Measurements from ENCODE around the gene ZFY. TPM values are rescaled to one million over a fixed set of nuclear protein-coding genes. Genes with fewer than 3 reads are reported as not detected.

ZFY gene
- total and polyA plus RNA-seq, 2 of the 13 experiments (the other 11 are each of a cell fraction or from before 2014, with no cell fraction given) = 3.3 to 17.1 TPM

GRCh38 chrY:2935716-2936435, 695 bp downstream of the ZFY start (continued):
- TF ChIP-seq KDM2A (CRISPR knock-in tag; IDR thresholded peaks at IDR 0.05; ENCODE audit: borderline replicate concordance, low read depth) (0 out of 2 replicates have a peak, but pooled peaks have one; percentile 73), FOXP4 (CRISPR knock-in tag; IDR thresholded peaks at IDR 0.05) (peak; percentile 30; the same call in 1 of the 2 replicates), HMGXB4 (CRISPR knock-in tag; IDR thresholded peaks at IDR 0.05; ENCODE audit: borderline replicate concordance in 1 of 2, low read depth in 1 of 2) (peak in 1 of 2 experiments; percentile 89; a peak in 2 of 4 replicates), GMEB2 (CRISPR knock-in tag; IDR thresholded peaks at IDR 0.05; ENCODE audit: low read depth) (peak; percentile 84), HNF4A (CRISPR knock-in tag; IDR thresholded peaks at IDR 0.05) (no peak), CEBPG (CRISPR knock-in tag; IDR thresholded peaks at IDR 0.05) (peak; percentile 48), IKZF4 (CRISPR knock-in tag; IDR thresholded peaks at IDR 0.05; ENCODE audit: borderline replicate concordance, low read depth, not compliant biosample characterization) (no peak), TOE1 (CRISPR knock-in tag; IDR thresholded peaks at IDR 0.05) (peak; percentile 40; the same call in 1 of the 2 replicates), ATF2 (CRISPR knock-in tag; IDR thresholded peaks at IDR 0.05) (peak; percentile 49; the same call in 1 of the 2 replicates), ZBTB38 (CRISPR knock-in tag; IDR thresholded peaks at IDR 0.05) (no peak), ZFY (CRISPR knock-in tag; IDR thresholded peaks at IDR 0.05) (peak; percentile 79), HOXA3 (CRISPR knock-in tag; IDR thresholded peaks at IDR 0.05) (peak; percentile 92), STAG1 (CRISPR knock-in tag; IDR thresholded peaks at IDR 0.05) (peak; percentile 53), ZNF335 (CRISPR knock-in tag; IDR thresholded peaks at IDR 0.05) (peak; percentile 29; the same call in 1 of the 2 replicates), FOXA3 (CRISPR knock-in tag; IDR thresholded peaks at IDR 0.05) (peak; percentile 58), DRAP1 (CRISPR knock-in tag; IDR thresholded peaks at IDR 0.05) (peak; percentile 44; the same call in 1 of the 2 replicates)

Measured in HepG2 (cell line).